Activated CD4-positive, CD25-positive, alpha-beta regulatory T cell treated with anti-CD3 and anti-CD28 coated beads, Interleukin-2, amount 50 U/mL, for 24 hours (primary cell): ENCODE results near the gene PGAM2.

ENCODE experiments used
- ATAC-seq, 2 donors: fragments of 150-1000 bp; cut with Tn5 transposase; one replicate each; pipeline ENCODE4 v1.10.0; 2021; ENCODE audit warnings: mild to moderate bottlenecking in 1 of 2, moderate library complexity in 1 of 2

The PGAM2 gene

GRCh38 chr7:44063894-44064651, 1.3 kb downstream of the PGAM2 start:
- ATAC-seq, result no peak

GRCh38 chr7:44063547-44063893, 1.8 kb downstream of the PGAM2 start:
- no peak for ATAC-seq

GRCh38 chr7:44062903-44063295, 2.5 kb downstream of the PGAM2 start:
- ATAC-seq, result no peak

GRCh38 chr7:44062180-44062902, 3.0 kb downstream of the PGAM2 start:
- ATAC-seq, result no peak

GRCh38 chr7:44061645-44062179, 3.7 kb downstream of the PGAM2 start:
- no peak for ATAC-seq

GRCh38 chr7:44060948-44061644, 4.3 kb downstream of the PGAM2 start:
- ATAC-seq, result no peak

GRCh38 chr7:44060091-44060947, 5.0 kb downstream of the PGAM2 start:
- ATAC-seq, result no peak

- ATAC-seq, result no peak
Observed at GRCh38 chr7:44059219-44060090, 5.9 kb downstream of the PGAM2 start.

GRCh38 chr7:44058759-44059218, 6.6 kb downstream of the PGAM2 start:
- no peak for ATAC-seq

- no peak for ATAC-seq
Observed at GRCh38 chr7:44057849-44058758, 7.3 kb downstream of the PGAM2 start.

- no peak for ATAC-seq
Observed at GRCh38 chr7:44057181-44057848, 8.1 kb downstream of the PGAM2 start.

GRCh38 chr7:44056681-44057080, 8.7 kb downstream of the PGAM2 start:
- ATAC-seq, result no peak

GRCh38 chr7:44052771-44053365, 12.5 kb downstream of the PGAM2 start:
- ATAC-seq, result no peak

- ATAC-seq, result no peak
Observed at GRCh38 chr7:44051611-44052220, 13.7 kb downstream of the PGAM2 start.

- ATAC-seq, result no peak
Observed at GRCh38 chr7:44050915-44051560, 14.3 kb downstream of the PGAM2 start.

- no peak for ATAC-seq
Observed at GRCh38 chr7:44050121-44050914, 15.0 kb downstream of the PGAM2 start.

GRCh38 chr7:44048031-44048795, 17.2 kb downstream of the PGAM2 start:
- no peak for ATAC-seq
